ENCODE results near the gene SAPCD2. TPM values are rescaled to one million over a fixed set of nuclear protein-coding genes. Genes with fewer than 3 reads are reported as not detected.
A peak's percentile ranks its signal among the peaks of the same experiment; 100 is the strongest.

The SAPCD2 gene
- total RNA-seq, 6 experiments from 2014 or later = 0.05 to 0.43 (median 0.22) TPM; not detected in 1

- no peak for TF ChIP-seq CTCF (IDR thresholded peaks at IDR 0.05)
- ATAC-seq = peak; percentile 87 to 91 (median 88)
- Histone ChIP-seq H3K4me3 (peak overlapping the region in 2 of 3 donors; percentile 51 to 53), H3K27ac (peak overlapping the region in 2 of 3 donors; percentile 70 to 81), H3K27me3 (no peaks in the 10 kb centered on the region), H3K4me1 (peaks cover 2 to 27% (median 11%) of the 10 kb centered on the region in 4 donors), H3K36me3 (no peaks in the 10 kb centered on the region), H3K9me3 (no peaks in the 10 kb centered on the region)
- intact Hi-C loops (cut with DNase I) = no loop called here
- 31% methylated on average over 7 of the region's 28 CpGs for WGBS (ENCODE audit: insufficient coverage, low coverage, low lambda C conversion rate, missing lambda C conversion rate)
- peak; percentile 96 to 98 (median 96) for DNase-seq
Observed at GRCh38 chr9:137055385-137056364, 14.7 kb downstream of the SAPCD2 start.

GRCh38 chr9:137054932-137055384, 15.4 kb downstream of the SAPCD2 start:
- peak in 2 of 3 donors; percentile 37 to 88 for DNase-seq
- Histone ChIP-seq H3K36me3 (no peaks in the 10 kb centered on the region), H3K9me3 (no peaks in the 10 kb centered on the region), H3K4me1 (peaks cover 2 to 27% (median 11%) of the 10 kb centered on the region in 4 donors), H3K27me3 (no peaks in the 10 kb centered on the region), H3K27ac (peak overlapping the region in 2 of 3 donors; percentile 70 to 81), H3K4me3 (peak overlapping the region; percentile 29 to 53 (median 51))
- intact Hi-C loops (cut with DNase I) = no loop called here
- ATAC-seq = peak; percentile 15 to 70 (median 69)
- WGBS (ENCODE audit: insufficient coverage, low coverage, low lambda C conversion rate, missing lambda C conversion rate) = no CpG with 5 or more reads among the region's 17 CpGs
- TF ChIP-seq POLR2A (IDR thresholded peaks at IDR 0.05) = no peak
- TF ChIP-seq CTCF (IDR thresholded peaks at IDR 0.05) = no peak

GRCh38 chr9:137053944-137054931, 16.1 kb downstream of the SAPCD2 start, which contains the start of gene ENTPD2:
TSS of gene ENTPD2 (minus strand) at chr9:137054061. CDS start at chr9:137053997, 64 bp downstream.
- Histone ChIP-seq H3K4me3 (peak within 1 kb of the TSS; percentile 29 to 53 (median 51)), H3K27ac (peak within 1 kb of the TSS in 2 of 3 donors; percentile 70 to 81), H3K27me3 (no peaks in the 10 kb centered on the region), H3K9me3 (no peaks in the 10 kb centered on the region), H3K4me1 (peaks cover 2 to 27% (median 11%) of the 10 kb centered on the region in 4 donors), H3K36me3 (no peaks in the 10 kb centered on the region)
- peak in 2 of 3 donors; percentile 82 to 83 for DNase-seq
- ATAC-seq = peak; percentile 64 to 74 (median 70)
- intact Hi-C loops (cut with DNase I) = no loop called here
- WGBS (ENCODE audit: insufficient coverage, low coverage, low lambda C conversion rate, missing lambda C conversion rate) = 8% methylated on average over 15 of the region's 90 CpGs
- TF ChIP-seq POLR2A (IDR thresholded peaks at IDR 0.05) (peak; percentile 64), CTCF (IDR thresholded peaks at IDR 0.05) (no peak)

All from right lobe of liver (tissue), 6 donors.